HG03103 (cell line): ENCODE results near the gene SLC25A1.
"Not testable (repeated sequence)": the region's sequence is repeated elsewhere in the genome, so short reads cannot be mapped to it uniquely, and the experiment has no call there.

Experiments
- ATAC-seq: cut with Tn5 transposase; IDR thresholded peaks from one replicate; pipeline ENCODE4 v1.9.1; 2021; ENCODE audit warnings: low read depth; ENCODE audit not compliant: unreplicated experiment

Gene SLC25A1

DNA sequence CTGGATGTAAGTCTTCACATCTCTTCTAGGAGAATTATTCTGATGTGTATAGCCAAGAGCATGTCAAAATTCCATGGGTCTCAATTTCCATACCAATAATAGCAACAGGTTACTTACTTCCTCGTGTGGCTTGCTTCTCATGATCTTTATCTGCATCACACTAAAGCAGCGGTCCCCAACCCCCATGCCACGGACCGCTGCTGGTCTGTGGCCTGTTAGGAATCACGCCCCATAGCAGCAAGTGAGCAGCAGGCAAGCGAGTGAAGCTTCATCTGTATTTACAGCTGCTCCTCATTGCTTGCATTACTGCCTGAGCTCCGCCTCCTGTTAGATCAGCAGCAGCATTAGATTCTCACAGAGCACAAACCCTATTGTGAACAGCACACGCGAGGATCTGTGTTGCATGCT is 28.9 kb upstream of the SLC25A1 start:
- ATAC-seq: no peak

DNA sequence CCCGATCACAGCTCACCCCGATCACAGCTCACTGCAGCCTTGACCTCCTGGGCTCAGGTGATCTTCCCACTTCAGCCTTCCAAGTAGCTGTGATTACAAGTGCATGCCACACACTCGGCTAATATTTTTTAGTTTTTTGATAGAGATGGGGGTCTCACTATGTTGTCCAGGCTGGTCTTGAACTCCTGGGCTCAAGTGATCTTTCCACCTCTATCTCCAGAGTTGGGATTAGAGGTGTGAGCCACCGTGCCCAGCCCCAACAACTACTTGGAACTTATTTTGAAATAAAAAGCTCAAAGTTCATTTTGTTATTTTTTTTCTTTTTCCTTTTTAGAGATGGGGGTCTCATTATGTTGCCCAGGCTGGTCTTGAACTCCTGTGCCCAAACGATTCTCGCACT is 27.8 kb upstream of the SLC25A1 start:
- ATAC-seq: no peak

DNA sequence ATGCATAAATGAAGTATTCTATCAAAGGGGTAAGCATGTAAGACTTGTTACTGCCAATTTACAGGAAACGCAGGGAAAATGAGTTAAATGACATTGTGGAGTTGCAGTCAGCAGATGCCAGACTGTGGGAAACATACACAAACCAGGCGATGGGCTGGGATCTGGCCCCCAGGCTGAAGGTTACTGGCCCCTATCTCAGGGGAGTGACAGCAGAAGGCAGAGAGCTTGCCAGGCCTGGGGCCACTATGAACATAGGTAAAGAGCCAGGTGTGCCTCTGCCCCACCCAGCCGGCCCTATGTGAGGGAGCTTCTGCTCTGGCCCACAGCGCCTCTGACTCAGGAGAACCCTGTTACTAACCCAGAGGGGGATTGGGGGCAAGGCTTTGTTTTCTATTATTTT is 26.1 kb upstream of the SLC25A1 start:
- ATAC-seq: no peak

DNA sequence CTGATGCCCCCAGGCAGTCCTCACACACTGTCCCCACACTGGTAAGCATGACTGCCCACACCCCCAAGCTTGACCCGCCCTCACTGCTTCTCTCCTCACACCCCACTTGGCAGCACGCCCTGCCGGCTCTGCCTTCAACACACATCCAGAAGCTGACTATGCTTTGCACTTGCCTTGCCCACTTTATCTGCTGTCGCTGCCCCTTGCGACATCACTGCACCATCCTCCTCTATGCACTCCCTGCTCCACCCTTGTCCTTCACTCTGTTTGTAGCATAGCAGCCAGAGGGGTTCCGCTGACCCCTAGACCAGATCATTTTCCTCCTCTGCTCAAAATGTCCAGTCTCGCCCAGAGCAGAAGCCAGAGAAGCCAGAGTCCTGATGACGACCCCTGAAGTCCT is 25.3 kb upstream of the SLC25A1 start:
- no peak for ATAC-seq

DNA sequence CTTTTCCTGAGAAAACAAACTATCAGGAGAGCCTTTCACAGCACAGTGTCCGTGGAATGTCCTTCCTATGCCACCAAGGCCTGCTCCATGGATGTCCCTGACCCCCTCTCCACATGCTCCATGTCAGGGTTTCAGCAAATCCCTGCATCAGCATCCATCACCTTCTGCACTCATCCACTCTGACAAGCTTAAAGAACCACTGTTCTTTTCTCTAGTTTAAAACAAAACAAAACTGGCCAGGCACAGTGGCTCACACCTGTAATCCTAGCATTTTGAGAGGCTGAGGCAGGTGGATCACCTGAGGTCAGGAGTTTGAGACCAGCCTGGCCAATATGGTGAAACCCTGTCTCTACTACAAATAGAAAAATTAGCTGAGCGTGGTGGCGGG is 24.3 kb upstream of the SLC25A1 start:
- not testable (repeated sequence) for ATAC-seq

DNA sequence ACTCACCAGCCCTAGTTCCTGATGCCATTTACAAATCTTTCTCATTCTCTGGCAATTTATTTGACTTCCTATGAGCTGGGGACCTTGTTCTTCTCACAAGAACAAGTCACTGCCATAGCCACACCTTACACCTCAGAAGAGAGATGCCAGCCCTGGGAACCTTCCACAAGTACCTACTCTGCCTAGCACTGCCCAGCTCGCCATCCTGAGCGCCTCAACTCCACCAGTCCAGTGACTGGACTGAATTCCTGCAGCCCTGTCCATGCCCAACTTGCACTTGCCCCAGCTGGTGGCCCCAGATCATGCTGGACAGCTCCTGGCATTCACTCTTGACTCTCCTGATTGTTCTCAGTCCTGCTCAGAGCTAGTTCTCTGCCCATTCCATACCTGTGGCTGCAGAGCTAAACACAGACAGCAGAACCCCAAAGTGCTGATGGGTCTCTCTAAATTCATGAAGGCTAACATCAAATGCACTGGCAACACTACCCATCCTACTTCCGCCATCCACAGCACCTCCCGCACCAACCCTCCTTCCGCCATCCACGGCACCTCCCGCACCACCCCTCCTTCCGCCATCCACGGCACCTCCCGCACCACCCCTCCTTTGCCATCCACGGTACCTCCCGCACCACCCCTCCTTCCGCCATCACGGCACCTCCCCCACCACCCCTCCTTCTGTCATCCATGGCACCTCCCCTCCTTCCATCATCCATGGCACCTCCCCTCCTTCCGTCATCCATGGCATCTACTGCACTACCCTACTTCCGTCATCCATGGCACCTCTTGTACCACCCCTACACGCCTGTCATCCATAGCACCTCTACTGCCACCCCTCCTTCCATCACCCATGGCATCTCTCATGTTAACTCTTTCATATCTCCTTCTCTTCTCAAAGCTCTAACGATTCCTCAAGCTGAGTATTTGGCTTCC is 23.6 kb upstream of the SLC25A1 start:
- ATAC-seq: no peak

DNA sequence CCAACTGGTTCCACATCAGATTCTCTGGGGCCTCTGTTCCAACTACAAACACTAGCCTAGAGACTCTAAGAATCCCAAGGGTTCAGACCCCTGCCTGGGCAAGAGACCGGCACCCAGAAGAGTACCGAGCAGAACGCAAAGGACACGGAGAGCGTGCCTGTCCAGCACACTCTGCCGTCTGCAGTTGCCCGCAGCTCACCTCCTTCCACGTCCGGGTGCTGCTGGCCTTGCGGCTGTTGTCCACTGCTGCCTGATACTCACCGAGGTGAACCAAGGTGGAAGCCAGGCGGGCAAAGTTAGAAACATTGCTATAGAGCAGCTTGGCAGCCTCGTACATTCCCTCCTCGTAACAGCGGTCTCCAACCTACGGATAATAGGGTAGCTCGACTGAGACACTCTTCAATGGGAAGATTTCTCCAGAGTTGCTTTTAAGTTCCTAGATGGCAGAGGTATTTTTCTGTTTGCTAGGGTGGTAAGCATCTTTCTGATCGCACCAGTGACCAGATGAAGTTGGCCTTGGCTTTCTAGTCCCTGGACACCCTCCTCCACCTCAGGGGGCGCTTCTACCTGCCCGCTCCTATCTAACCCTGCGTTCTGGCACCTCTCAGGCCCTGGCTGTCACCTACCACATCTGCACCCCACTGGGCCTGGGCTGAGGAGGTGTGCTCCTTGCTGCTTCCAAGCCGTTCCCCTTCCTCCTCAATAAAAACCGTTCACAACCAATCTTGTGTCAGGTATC is 22.8 kb upstream of the SLC25A1 start:
- ATAC-seq: no peak

DNA sequence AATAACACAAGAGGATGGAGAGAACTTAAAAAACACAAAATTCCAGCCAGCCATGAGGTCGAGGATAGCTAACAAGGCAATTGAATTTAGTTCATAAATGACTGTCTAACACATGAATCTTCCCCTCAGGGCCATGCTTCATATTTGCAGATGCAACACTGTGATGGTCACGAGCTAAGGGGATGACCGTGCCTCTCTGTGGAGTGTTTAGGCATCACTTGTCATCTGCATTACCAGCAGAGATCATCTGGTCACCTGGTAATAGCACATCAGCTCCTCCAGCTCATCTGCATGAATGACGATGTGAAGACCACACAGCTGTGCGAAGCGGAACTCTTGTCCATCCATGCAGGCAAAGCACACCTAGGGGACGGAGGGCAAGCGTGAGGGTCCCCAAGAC is 20.9 kb upstream of the SLC25A1 start:
- no peak for ATAC-seq

DNA sequence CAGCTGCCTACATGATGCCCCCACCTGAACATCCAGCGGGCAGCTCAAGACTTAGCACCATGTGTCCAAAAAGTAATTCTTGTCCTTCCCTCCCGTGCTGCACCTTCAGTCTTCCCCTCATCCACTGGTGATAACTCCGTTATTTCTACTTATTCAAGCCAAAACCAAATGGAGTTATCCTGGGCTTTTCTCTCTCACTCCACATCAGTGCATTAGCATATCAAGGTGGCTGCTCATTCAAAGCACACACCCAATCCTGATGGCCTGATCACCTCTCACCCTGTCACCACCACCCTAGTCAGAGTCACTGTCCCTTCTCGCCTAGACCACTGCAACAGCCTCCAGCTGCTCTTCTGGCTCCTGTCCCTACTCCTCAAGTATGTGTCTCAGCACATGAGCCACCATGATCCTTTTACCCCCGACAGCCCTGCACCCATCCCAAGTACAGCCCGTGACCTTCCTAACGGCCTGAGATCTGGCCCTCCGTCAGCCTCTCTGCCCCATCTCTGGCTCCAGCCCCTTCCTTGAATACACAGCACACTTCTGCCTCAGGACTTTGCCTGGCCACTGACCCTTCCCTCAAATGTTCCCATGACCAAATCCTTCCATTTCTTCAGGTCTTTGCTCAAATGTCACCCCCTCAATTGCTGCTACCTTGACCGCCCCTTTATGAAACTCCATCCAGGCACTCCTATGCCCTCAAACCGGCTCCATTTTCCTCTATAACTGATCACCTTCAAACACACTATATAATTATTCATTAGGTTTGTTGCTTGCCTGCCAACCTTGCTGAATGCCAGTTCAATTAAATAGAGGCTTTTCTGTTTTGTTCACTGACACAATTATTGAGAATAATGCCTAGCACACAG is 19.7 kb upstream of the SLC25A1 start:
- no peak for ATAC-seq

DNA sequence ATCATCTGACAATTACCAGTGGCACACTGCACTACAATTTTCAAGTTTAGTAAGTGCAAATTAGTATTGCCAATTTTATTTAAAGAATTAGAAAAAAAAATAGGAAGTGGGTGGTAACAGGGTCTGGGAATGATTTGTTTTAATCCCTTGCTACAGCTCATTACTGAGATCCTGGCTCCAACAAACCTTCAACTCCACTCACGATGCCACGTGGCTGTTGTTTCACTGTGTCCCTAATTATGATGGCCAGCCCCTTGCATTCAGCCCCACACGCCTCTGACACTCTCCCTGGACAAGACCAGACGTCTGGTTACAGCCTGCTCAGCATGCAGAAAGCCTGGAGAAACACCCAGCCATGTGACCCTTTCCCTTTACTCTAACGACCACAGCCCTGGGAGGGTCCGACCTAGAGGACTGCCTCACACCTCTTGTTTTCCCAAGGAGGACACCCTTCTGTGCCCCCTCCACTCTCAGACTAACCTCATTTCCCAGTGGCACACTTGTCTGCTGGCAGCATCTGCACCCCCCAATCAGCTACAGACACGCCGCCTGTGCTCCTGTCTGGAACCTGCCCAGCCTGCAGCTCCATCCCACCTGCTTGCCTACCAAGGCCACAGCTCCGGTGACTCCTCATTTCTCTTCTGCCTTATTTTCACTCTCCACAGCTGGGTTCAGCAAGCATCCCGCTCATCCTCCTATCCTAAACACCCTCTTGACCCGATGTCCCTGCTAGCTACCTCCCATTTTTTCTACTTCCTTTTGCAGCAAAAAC is 18.5 kb upstream of the SLC25A1 start:
- ATAC-seq: no peak

DNA sequence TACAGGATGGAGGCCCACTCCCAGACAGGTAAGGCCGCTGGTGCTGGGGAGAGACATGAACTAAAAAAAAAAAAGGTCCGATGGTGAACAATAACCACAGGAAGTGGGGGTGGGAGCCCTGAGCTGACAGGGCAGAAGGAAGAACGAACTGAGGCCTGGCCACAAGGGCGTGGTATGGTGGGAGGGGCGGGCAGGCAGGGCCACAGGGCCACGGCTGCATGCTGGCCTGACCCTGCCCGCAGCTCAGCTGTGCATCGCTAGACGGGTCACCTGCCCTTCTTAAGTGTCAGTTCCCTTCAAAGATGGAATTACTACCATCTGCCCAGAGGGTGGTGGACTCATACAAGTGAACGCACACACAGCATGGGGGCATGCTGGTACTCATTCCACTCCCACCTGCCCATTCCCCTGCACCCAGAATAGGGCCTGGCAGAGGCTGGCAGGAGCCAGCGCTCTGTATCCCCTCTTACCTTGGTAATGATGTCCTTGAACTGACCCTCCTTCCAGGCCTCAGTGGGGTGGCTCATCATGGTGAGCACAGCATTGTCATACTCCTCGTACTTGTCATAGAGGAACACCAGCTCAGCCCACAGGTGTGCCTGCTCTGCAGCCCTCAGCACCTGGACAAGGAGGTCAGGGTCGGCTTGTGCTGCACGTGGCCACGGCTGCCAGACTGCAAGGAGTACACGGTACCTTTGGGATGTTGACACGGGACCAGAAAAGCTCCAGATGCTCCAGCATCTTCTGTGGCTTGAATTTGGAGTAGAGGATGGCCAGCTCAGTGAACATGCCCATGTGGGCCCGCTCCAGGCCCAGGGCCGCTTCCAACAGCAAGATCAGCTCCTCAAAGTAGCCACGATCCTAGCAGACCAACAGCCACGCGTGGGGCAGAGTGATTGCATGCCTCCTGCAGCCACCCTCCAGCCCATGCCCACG is 17.5 kb upstream of the SLC25A1 start:
- ATAC-seq: no peak

DNA sequence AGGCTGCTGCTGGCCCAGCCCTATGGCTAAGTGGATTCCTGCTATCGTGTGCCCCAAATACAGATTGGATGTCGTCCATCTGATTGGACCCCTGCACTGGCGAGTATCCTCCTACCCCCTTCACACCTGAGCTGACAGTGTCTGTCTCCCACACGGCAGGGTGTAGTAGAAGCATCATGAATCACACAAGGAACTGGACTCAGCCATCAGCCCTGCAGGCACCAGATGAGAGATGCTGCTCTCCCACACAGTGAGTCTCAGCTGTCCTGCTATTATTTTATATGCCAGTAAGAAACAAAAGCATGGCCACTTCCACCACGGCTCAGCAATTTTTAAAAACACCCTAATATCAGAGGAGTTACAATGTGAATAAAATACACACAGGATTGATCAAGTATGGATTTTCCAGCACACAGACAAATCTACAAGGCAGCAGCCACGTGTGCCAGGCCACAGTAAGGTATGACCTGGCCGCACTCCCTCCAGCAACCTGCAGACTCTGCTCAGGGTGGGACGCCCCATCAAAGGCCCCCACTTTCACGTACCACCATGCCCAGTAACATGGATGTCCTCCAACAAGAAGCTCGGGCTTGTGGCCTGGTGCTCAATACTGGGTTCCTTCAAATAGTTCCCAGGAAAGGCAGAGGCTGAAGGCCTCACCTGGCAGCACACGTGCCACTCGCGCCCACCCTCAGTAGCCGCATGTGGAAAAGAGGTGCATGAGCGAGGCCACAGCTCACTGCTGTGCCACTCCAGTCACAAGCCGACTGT is 16.4 kb upstream of the SLC25A1 start:
- ATAC-seq: no peak

DNA sequence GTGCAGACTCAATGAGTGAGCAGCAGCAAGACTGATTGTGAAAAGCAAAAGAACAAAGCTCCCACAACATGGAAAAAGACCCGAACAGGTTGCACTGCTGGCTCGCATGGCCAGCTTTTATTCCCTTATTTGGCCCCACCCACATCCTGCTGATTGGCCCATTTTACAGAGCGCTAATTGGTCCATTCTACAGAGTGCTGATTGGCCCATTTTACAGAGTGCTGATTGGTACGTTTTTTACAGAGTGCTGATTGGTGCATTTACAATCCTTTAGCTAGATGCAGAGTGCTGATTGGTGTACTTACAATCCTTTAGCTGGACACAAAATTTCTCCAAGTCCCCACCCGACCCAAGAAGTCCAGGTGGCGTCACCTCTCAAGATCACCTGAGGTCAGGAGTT is 15.3 kb upstream of the SLC25A1 start:
- no peak for ATAC-seq

DNA sequence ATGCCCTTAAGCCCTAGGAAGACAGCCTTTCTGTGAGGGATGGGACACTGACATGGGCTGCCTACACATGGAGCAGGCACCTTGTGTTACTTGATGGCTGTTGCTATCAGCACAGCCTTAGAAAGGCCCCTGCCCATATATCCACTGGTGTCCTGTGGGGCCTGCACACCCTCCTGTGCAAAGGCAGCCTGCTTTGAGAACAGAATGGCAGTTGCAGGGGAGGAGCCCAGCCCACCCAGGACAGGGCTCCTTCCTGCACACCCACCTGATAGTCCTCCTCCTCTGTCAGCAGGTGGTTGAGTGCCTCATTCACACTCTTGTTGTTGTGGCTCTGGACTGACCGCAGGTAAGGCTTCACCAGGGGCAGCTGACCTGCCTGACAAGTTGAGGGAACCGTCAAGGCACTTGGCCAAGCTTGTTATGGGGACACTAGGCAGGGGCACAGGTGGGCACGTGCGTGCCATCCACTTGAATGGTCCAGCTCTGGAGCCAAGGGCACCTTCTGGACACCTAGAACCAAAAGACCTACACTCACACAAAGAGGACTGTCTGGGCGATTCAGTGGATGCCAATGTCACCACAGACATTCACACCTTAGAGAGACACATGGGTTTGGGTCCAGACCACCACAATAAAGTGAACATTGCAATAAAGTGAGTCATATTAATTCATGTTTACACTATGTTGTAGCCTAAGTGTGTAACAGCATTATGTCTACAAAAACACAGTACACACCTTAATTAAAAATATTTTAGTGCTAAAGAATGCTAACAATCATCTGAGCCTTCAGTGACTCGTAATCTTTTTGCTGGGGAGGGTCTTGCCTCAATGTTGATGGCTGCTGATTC is 9.4 kb upstream of the SLC25A1 start:
- no peak for ATAC-seq

DNA sequence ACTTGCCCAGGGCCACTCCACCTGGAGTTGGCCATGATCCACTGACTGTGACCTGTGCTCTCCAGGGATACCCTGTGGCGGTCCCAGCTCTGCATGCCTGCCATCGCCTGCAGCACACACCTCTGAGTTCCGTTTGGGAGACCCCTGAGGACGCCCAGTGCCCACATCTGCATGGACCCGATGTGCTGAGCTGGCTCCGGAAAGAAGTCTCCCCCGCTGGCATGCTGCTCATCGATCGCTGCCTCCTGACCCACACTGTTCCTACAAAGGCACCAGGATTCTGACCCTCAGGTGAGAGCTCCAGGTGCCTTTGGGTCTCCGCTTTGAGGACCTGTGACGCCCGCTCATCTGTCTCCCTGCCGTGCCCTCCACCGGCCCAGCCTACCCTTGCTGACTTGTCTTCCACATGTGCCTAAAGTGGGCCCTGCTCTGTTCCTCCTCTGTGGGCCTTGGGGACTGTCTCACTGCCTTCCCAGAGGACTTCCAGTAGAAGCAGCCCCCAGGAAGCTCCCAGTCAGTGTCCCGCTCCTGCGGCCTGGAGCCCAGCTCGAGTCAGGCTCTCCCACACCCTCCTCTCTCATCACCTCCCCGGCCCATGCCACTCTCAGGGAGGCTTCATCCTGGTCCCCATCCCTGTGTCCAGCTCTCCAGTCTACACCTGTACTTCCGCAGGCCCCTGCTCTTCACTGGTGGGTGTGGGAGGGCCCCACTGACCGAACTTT is 5.9 kb upstream of the SLC25A1 start:
- ATAC-seq: no peak

DNA sequence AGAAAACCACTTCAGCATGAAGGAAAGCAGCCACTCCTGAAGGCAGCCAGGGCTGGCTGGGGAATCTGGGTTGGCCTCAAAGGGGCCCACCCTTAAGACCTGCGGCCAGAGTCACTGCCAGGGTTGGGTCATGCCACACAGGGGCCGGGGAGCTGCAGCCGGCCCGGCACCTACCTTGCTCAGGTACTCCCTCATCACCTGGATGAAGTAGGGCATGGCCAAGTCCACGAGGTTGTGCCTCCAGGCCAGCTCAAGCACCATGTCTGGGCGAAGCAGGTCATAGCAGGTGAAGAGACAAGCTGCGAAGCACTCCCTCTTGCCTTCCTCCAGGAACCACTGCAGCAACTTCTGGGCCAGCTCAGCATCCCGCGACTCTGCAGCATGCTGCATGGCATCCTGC is 4.7 kb upstream of the SLC25A1 start:
- no peak for ATAC-seq
